Activated CD4-positive, alpha-beta memory T cell treated with anti-CD3 and anti-CD28 coated beads for 36 hours (primary cell): ENCODE measurements around the gene CD1B. TPM values are rescaled to one million over a fixed set of nuclear protein-coding genes. Genes with fewer than 3 reads are reported as not detected.
A peak's percentile ranks its signal among the peaks of the same experiment; 100 is the strongest.
"Not testable (repeated sequence)": the region's sequence is repeated elsewhere in the genome, so short reads cannot be mapped to it uniquely, and the experiment has no call there.

ENCODE experiments used
- CTCF ChIA-PET: fragments of 350-600 bp; sonication (Branson Sonifier 250); formaldehyde crosslinking; loops from one replicate; lab custom pipeline; 2021; ENCODE audit warnings: antibody characterized with exemption, inconsistent platforms; lab: Charles Lee
- POLR2A ChIA-PET: fragments of 350-600 bp; sonication (Branson Sonifier 250); formaldehyde crosslinking; loops from one replicate; lab custom pipeline; 2021; ENCODE audit warnings: antibody characterized with exemption; lab: Charles Lee
- DNase-seq: peaks from one replicate; pipeline ENCODE4 v3.0.0-alpha.2; 2020
- H3K27ac Mint-ChIP-seq: one replicate; pipeline ENCODE4 v1.8.0; 2021; ENCODE audit warnings: mixed read lengths
- H3K27me3 Mint-ChIP-seq: one replicate; pipeline ENCODE4 v1.8.0; 2021; ENCODE audit warnings: mixed read lengths
- H3K36me3 Mint-ChIP-seq: one replicate; pipeline ENCODE4 v1.8.0; 2021; ENCODE audit warnings: mixed read lengths
- H3K4me1 Mint-ChIP-seq: one replicate; pipeline ENCODE4 v1.8.0; 2021; ENCODE audit warnings: low read depth, mixed read lengths
- H3K4me3 Mint-ChIP-seq: one replicate; pipeline ENCODE4 v1.8.0; 2021; ENCODE audit warnings: mild to moderate bottlenecking, mixed read lengths
- H3K9me3 Mint-ChIP-seq: one replicate; pipeline ENCODE4 v1.8.0; 2021; ENCODE audit warnings: mixed read lengths
- intact Hi-C: fragments of 100-400 bp; cut with micrococcal nuclease; formaldehyde crosslinking; loops from one replicate; pipeline ENCODE4 v1.15.1; 2023
- total RNA-seq, 2 experiments: library from RNA; stranded (reverse); gene quantifications; one replicate each; pipeline ENCODE4 v1.2.3, GENCODE V29; 2021

The CD1B gene
- total RNA-seq, 2 experiments from 2014 or later: not detected

GRCh38 chr1:158323866-158324265 lies 7.5 kb downstream of the CD1B start:
- CTCF ChIA-PET: no interaction called here
- no peak overlapping the region for H3K4me3 Mint-ChIP-seq
- H3K9me3 Mint-ChIP-seq: no peaks in the 10 kb centered on the region
- intact Hi-C loops: no loop called here
- no peak overlapping the region for H3K27ac Mint-ChIP-seq
- no peaks in the 10 kb centered on the region for H3K36me3 Mint-ChIP-seq
- POLR2A ChIA-PET: no interaction called here
- peaks cover 4% of the 10 kb centered on the region for H3K4me1 Mint-ChIP-seq
- DNase-seq: no peak
- peaks cover 17% of the 10 kb centered on the region for H3K27me3 Mint-ChIP-seq

- POLR2A ChIA-PET: no interaction called here
- intact Hi-C loops: no loop called here
- CTCF ChIA-PET: no interaction called here
- Mint-ChIP-seq H3K4me3 (no peak overlapping the region), H3K4me1 (no peaks in the 10 kb centered on the region), H3K9me3 (peaks cover 16% of the 10 kb centered on the region), H3K27me3 (no peaks in the 10 kb centered on the region), H3K27ac (no peak overlapping the region), H3K36me3 (no peaks in the 10 kb centered on the region)
- DNase-seq: no peak
These were observed 20.3 kb downstream of the CD1B start for GRCh38 chr1:158311066-158311465.

- ChIA-PET POLR2A (no interaction called here), CTCF (no interaction called here)
- intact Hi-C loops: no loop called here
- Mint-ChIP-seq H3K4me1 (no peaks in the 10 kb centered on the region), H3K27me3 (no peaks in the 10 kb centered on the region), H3K27ac (no peak overlapping the region), H3K4me3 (no peak overlapping the region), H3K36me3 (no peaks in the 10 kb centered on the region), H3K9me3 (peaks cover 16% of the 10 kb centered on the region)
- DNase-seq: no peak
These were observed 20.7 kb downstream of the CD1B start for GRCh38 chr1:158310623-158311022.

GRCh38 chr1:158295791-158296190 lies 35.5 kb downstream of the CD1B start:
- Mint-ChIP-seq H3K4me3 (no peak overlapping the region), H3K4me1 (no peaks in the 10 kb centered on the region), H3K36me3 (peaks cover 5% of the 10 kb centered on the region), H3K9me3 (peaks cover 16% of the 10 kb centered on the region), H3K27me3 (peaks cover 18% of the 10 kb centered on the region), H3K27ac (no peak overlapping the region)
- ChIA-PET POLR2A (no interaction called here), CTCF (no interaction called here)
- no peak for DNase-seq
- intact Hi-C loops: no loop called here

- Mint-ChIP-seq H3K4me3 (no peak overlapping the region), H3K9me3 (no peaks in the 10 kb centered on the region), H3K4me1 (peaks cover 12% of the 10 kb centered on the region), H3K27me3 (peaks cover 19% of the 10 kb centered on the region), H3K36me3 (no peaks in the 10 kb centered on the region), H3K27ac (no peak overlapping the region)
- ChIA-PET CTCF (no interaction called here), POLR2A (no interaction called here)
- no peak for DNase-seq
- intact Hi-C loops: no loop called here
These were observed 40.9 kb downstream of the CD1B start for GRCh38 chr1:158290321-158290844.

GRCh38 chr1:158289811-158290210 lies 41.5 kb downstream of the CD1B start, which contains the start of gene CD1C:
CD1C (plus strand) TSS chr1:158289923; CDS start chr1:158290065, 142 bp downstream.
- intact Hi-C loops: no loop called here
- CTCF ChIA-PET: no interaction called here

GRCh38 chr1:158286941-158287346 lies 44.4 kb downstream of the CD1B start:
- H3K4me3 Mint-ChIP-seq: no peak overlapping the region
- intact Hi-C loops: no loop called here
- peaks cover 6% of the 10 kb centered on the region for H3K9me3 Mint-ChIP-seq
- DNase-seq: no peak
- no peak overlapping the region for H3K27ac Mint-ChIP-seq
- peaks cover 14% of the 10 kb centered on the region for H3K4me1 Mint-ChIP-seq
- peaks cover 2% of the 10 kb centered on the region for H3K36me3 Mint-ChIP-seq
- POLR2A ChIA-PET: no interaction called here
- H3K27me3 Mint-ChIP-seq: peaks cover 19% of the 10 kb centered on the region
- CTCF ChIA-PET: no interaction called here

More at GRCh38 chr1:158289811-158290210, 41.5 kb downstream of the CD1B start, which contains the start of gene CD1C:
- H3K4me1 Mint-ChIP-seq: peaks cover 14% of the 10 kb centered on the region
- DNase-seq: no peak
- H3K9me3 Mint-ChIP-seq: no peaks in the 10 kb centered on the region
- H3K27ac Mint-ChIP-seq: no peak within 1 kb of the TSS
- H3K4me3 Mint-ChIP-seq: no peak within 1 kb of the TSS
- H3K27me3 Mint-ChIP-seq: peaks cover 19% of the 10 kb centered on the region
- POLR2A ChIA-PET: no interaction called here
- H3K36me3 Mint-ChIP-seq: no peaks in the 10 kb centered on the region

GRCh38 chr1:158286487-158286886 lies 44.8 kb downstream of the CD1B start:
- H3K4me1 Mint-ChIP-seq: peaks cover 14% of the 10 kb centered on the region
- ChIA-PET POLR2A (no interaction called here), CTCF (no interaction called here)
- H3K27ac Mint-ChIP-seq: peak overlapping the region; percentile 31
- peaks cover 20% of the 10 kb centered on the region for H3K27me3 Mint-ChIP-seq
- intact Hi-C loops: no loop called here
- no peak for DNase-seq
- peaks cover 2% of the 10 kb centered on the region for H3K36me3 Mint-ChIP-seq
- no peak overlapping the region for H3K4me3 Mint-ChIP-seq
- H3K9me3 Mint-ChIP-seq: peaks cover 11% of the 10 kb centered on the region

GRCh38 chr1:158285756-158286241 lies 45.5 kb downstream of the CD1B start:
- peaks cover 2% of the 10 kb centered on the region for H3K36me3 Mint-ChIP-seq
- H3K4me3 Mint-ChIP-seq: no peak overlapping the region
- peak; percentile 30 for DNase-seq
- ChIA-PET POLR2A (no interaction called here), CTCF (no interaction called here)
- intact Hi-C loops: no loop called here
- peaks cover 14% of the 10 kb centered on the region for H3K4me1 Mint-ChIP-seq
- H3K27ac Mint-ChIP-seq: no peak overlapping the region
- peaks cover 22% of the 10 kb centered on the region for H3K27me3 Mint-ChIP-seq
- H3K9me3 Mint-ChIP-seq: peaks cover 15% of the 10 kb centered on the region

- Mint-ChIP-seq H3K27ac (no peak overlapping the region), H3K36me3 (peaks cover 2% of the 10 kb centered on the region), H3K9me3 (peaks cover 18% of the 10 kb centered on the region), H3K4me3 (no peak overlapping the region), H3K27me3 (peaks cover 22% of the 10 kb centered on the region), H3K4me1 (peaks cover 14% of the 10 kb centered on the region)
- DNase-seq: no peak
- ChIA-PET POLR2A (no interaction called here), CTCF (no interaction called here)
- intact Hi-C loops: no loop called here
These were observed 47.4 kb downstream of the CD1B start for GRCh38 chr1:158283965-158284364.

GRCh38 chr1:158282421-158282820 lies 48.9 kb downstream of the CD1B start:
- intact Hi-C loops, H3K4me3 Mint-ChIP-seq, DNase-seq, H3K27ac Mint-ChIP-seq, POLR2A ChIA-PET, H3K36me3 Mint-ChIP-seq: not testable (repeated sequence)
- CTCF ChIA-PET: interaction anchor here (0.6 kb wide), 1 partner anchor 1230 kb away, joined by 3 read pairs; no protein-coding TSS in a partner anchor
- H3K9me3 Mint-ChIP-seq: peaks cover 23% of the 10 kb centered on the region
- peaks cover 19% of the 10 kb centered on the region for H3K27me3 Mint-ChIP-seq
- peaks cover 14% of the 10 kb centered on the region for H3K4me1 Mint-ChIP-seq
